Measurements from ENCODE around the gene TNNC2. TPM values are rescaled to one million over a fixed set of nuclear protein-coding genes. Genes with fewer than 3 reads are reported as not detected.

Gene TNNC2
- polyA plus RNA-seq, 1 of the 3 experiments (the other 2 are of a cell fraction), result 1.1 TPM

GRCh38 chr20:45779011-45779915 is 47.8 kb downstream of the TNNC2 start:
- H3K4me3 ChIP-seq (ENCODE audit: low read depth in 2 of 2, low read length in 1 of 2), result no peak overlapping the region
- no peak for TF ChIP-seq SMC3 (IDR thresholded peaks at IDR 0.05; ENCODE audit: low read depth, low read length)
- TF ChIP-seq RFX5 (IDR thresholded peaks at IDR 0.05; ENCODE audit: low read length), result no peak
- TF ChIP-seq, protein P1, sequence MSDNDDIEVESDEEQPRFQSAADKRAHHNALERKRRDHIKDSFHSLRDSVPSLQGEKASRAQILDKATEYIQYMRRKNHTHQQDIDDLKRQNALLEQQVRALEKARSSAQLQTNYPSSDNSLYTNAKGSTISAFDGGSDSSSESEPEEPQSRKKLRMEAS (IDR thresholded peaks at IDR 0.05; ENCODE audit: low read depth), result peak; percentile 41
- TF ChIP-seq CTCF (IDR thresholded peaks at IDR 0.05), result no peak
- no peak for TF ChIP-seq GATA2 (CRISPR knock-in tag; IDR thresholded peaks at IDR 0.05)
- TF ChIP-seq FOXM1 (IDR thresholded peaks at IDR 0.05; ENCODE audit: low read depth), result peak; percentile 92
- peak in 1 of 2 experiments; percentile 91; a peak in 2 of 4 replicates for TF ChIP-seq EP300 (IDR thresholded peaks at IDR 0.05; ENCODE audit: borderline replicate concordance in 1 of 2, low read depth in 1 of 2, low read length in 1 of 2)
- peak; percentile 40; the same call in 1 of the 2 replicates for TF ChIP-seq RXRA (IDR thresholded peaks at IDR 0.05; ENCODE audit: borderline replicate concordance, low read depth)
- 0 out of 2 replicates have a peak, but pooled peaks have one; percentile 14 for TF ChIP-seq TAF1 (IDR thresholded peaks at IDR 0.05; ENCODE audit: borderline replicate concordance, low read depth, low read length)
- TF ChIP-seq PBX3 (IDR thresholded peaks at IDR 0.05), result peak; percentile 74
- peak; percentile 67; the same call in 1 of the 2 replicates for TF ChIP-seq MEF2A (IDR thresholded peaks at IDR 0.05; ENCODE audit: borderline replicate concordance, low read depth)
- TF ChIP-seq NFIC (IDR thresholded peaks at IDR 0.05; ENCODE audit: borderline replicate concordance), result peak; percentile 94
- no peak for TF ChIP-seq USF1 (IDR thresholded peaks at IDR 0.05; ENCODE audit: borderline replicate concordance, low read depth)
- no peak for TF ChIP-seq CHD2 (IDR thresholded peaks at IDR 0.05; ENCODE audit: low read length, partially characterized antibody)
- TF ChIP-seq, protein P2, sequence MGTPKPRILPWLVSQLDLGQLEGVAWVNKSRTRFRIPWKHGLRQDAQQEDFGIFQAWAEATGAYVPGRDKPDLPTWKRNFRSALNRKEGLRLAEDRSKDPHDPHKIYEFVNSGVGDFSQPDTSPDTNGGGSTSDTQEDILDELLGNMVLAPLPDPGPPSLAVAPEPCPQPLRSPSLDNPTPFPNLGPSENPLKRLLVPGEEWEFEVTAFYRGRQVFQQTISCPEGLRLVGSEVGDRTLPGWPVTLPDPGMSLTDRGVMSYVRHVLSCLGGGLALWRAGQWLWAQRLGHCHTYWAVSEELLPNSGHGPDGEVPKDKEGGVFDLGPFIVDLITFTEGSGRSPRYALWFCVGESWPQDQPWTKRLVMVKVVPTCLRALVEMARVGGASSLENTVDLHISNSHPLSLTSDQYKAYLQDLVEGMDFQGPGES (IDR thresholded peaks at IDR 0.05; ENCODE audit: low read depth, low read length), result no peak
- TF ChIP-seq, protein P3, sequence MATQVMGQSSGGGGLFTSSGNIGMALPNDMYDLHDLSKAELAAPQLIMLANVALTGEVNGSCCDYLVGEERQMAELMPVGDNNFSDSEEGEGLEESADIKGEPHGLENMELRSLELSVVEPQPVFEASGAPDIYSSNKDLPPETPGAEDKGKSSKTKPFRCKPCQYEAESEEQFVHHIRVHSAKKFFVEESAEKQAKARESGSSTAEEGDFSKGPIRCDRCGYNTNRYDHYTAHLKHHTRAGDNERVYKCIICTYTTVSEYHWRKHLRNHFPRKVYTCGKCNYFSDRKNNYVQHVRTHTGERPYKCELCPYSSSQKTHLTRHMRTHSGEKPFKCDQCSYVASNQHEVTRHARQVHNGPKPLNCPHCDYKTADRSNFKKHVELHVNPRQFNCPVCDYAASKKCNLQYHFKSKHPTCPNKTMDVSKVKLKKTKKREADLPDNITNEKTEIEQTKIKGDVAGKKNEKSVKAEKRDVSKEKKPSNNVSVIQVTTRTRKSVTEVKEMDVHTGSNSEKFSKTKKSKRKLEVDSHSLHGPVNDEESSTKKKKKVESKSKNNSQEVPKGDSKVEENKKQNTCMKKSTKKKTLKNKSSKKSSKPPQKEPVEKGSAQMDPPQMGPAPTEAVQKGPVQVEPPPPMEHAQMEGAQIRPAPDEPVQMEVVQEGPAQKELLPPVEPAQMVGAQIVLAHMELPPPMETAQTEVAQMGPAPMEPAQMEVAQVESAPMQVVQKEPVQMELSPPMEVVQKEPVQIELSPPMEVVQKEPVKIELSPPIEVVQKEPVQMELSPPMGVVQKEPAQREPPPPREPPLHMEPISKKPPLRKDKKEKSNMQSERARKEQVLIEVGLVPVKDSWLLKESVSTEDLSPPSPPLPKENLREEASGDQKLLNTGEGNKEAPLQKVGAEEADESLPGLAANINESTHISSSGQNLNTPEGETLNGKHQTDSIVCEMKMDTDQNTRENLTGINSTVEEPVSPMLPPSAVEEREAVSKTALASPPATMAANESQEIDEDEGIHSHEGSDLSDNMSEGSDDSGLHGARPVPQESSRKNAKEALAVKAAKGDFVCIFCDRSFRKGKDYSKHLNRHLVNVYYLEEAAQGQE (IDR thresholded peaks at IDR 0.05; ENCODE audit: low read depth, low read length), result no peak
- TF ChIP-seq YY1 (IDR thresholded peaks at IDR 0.05; ENCODE audit: low read depth), result 0 out of 2 replicates have a peak, but pooled peaks have one; percentile 51
- TF ChIP-seq FOXJ3 (CRISPR knock-in tag; IDR thresholded peaks at IDR 0.05), result no peak
- no peak for TF ChIP-seq MXI1 (IDR thresholded peaks at IDR 0.05; ENCODE audit: low read depth, low read length)
- TF ChIP-seq TEAD4 (IDR thresholded peaks at IDR 0.05; ENCODE audit: borderline replicate concordance, insufficient read depth), result peak; percentile 64; the same call in 1 of the 2 replicates
- TF ChIP-seq JUND (IDR thresholded peaks at IDR 0.05), result peak; percentile 94
- TF ChIP-seq TCF12 (IDR thresholded peaks at IDR 0.05), result peak; percentile 83
- TF ChIP-seq SIN3A (IDR thresholded peaks at IDR 0.05; ENCODE audit: borderline replicate concordance, low read depth, low read length), result peak; percentile 41; the same call in 1 of the 2 replicates
- TF ChIP-seq NRF1 (IDR thresholded peaks at IDR 0.05; ENCODE audit: low read depth, low read length), result no peak

More at GRCh38 chr20:45779011-45779915, 47.8 kb downstream of the TNNC2 start:
- no peak overlapping the region for H2AFZ ChIP-seq (ENCODE audit: low read depth)
- no peaks in the 10 kb centered on the region for H3K9me2 ChIP-seq
- no peak for DNase-seq
- CTCF ChIA-PET, result interaction anchor here (1.5 to 2.9 kb wide), 2 partner anchors 8 to 20 kb away, joined by 7 to 35 read pairs; no protein-coding TSS in a partner anchor
- no peaks in the 10 kb centered on the region for H3K9me3 ChIP-seq
- H3K9ac ChIP-seq, result peak overlapping the region; percentile 40
- H3K4me1 ChIP-seq (ENCODE audit: control insufficient read depth in 1 of 2, insufficient read depth in 2 of 2, low read depth in 1 of 2, low read length in 1 of 2), result peaks cover 0 to 36% of the 10 kb centered on the region in 2 experiments; a peak in 3 of 4 replicates
- WGBS (ENCODE audit: low lambda C conversion rate), result 22% methylated on average over 8 of the region's 8 CpGs
- H3K79me2 ChIP-seq (ENCODE audit: insufficient read depth), result no peaks in the 10 kb centered on the region
- POLR2A ChIA-PET, result no interaction called here
- no peaks in the 10 kb centered on the region for H4K20me1 ChIP-seq (ENCODE audit: insufficient read depth)
- H3K27me3 ChIP-seq (ENCODE audit: insufficient read depth), result no peaks in the 10 kb centered on the region
- peak overlapping the region; percentile 42 for H3K4me2 ChIP-seq
- H3K27ac ChIP-seq (ENCODE audit: low read depth in 2 of 2, low read length in 1 of 2), result peak overlapping the region; percentile 56 to 91; a peak in 3 of 4 replicates
- no peaks in the 10 kb centered on the region for H3K36me3 ChIP-seq (replicated peaks in 1 of 2; ENCODE audit: control insufficient read depth in 1 of 2, insufficient read depth in 2 of 2, low read length in 1 of 2)
- peaks cover 36% of the 10 kb centered on the region for H3F3A ChIP-seq (replicated peaks; ENCODE audit: insufficient read depth)

All from SK-N-SH (cell line).